SK-N-SH (cell line): ENCODE data around the gene GPR15. TPM values are rescaled to one million over a fixed set of nuclear protein-coding genes. Genes with fewer than 3 reads are reported as not detected.

Experiments
- CTCF ChIA-PET: fragments of 300-600, 350-600 bp; formaldehyde crosslinking; extraction: SDS; loops from one replicate; lab custom pipeline; 2021; lab: Yijun Ruan, JAX
- POLR2A ChIA-PET: fragments of 350-600 bp; sonication (Branson Sonifier 250); formaldehyde crosslinking; extraction: SDS; loops from one replicate; lab custom pipeline; 2020; ENCODE audit warnings: antibody characterized with exemption, inconsistent platforms; lab: Yijun Ruan, JAX
- DNase-seq: peaks from one replicate; pipeline ENCODE4 v3.0.0; 2012
- H2AFZ ChIP-seq: fragments of 200-600 bp; sonication (generic); 2 replicates; pipeline ENCODE4 v1.8.1; 2016; ENCODE audit warnings: antibody characterized with exemption, mild to moderate bottlenecking, low read depth
- H3F3A ChIP-seq: fragments of 200-600 bp; sonication (generic); replicated peaks from 2 replicates; pipeline ENCODE3; 2016; ENCODE audit warnings: antibody characterized with exemption, mild to moderate bottlenecking; ENCODE audit not compliant: insufficient read depth
- H3K27ac ChIP-seq, 2 experiments: fragments of 200-500 bp in 1 of 2; fragments of 200-600 bp in 1 of 2; sonication (Bioruptor generic) in 1 of 2; sonication (generic), shearing (Covaris generic) in 1 of 2; 2 replicates each; pipeline versions ENCODE4 v1.5.1 to v1.6.1; 2014 to 2016; ENCODE audit warnings: low read depth in 2 of 2, inconsistent platforms in 1 of 2, low read length in 1 of 2, mild to moderate bottlenecking in 1 of 2, mixed read lengths in 1 of 2
- H3K27me3 ChIP-seq: fragments of 200-600 bp; sonication (generic), shearing (Covaris generic); 2 replicates; pipeline ENCODE4 v1.6.1; 2016; ENCODE audit warnings: mixed run types; ENCODE audit not compliant: insufficient read depth
- H3K36me3 ChIP-seq, 2 experiments: fragments of 200-500 bp in 1 of 2; fragments of 200-600 bp in 1 of 2; sonication (Bioruptor generic) in 1 of 2; sonication (generic) in 1 of 2; replicated peaks in 1 of 2; 2 replicates each; pipeline versions ENCODE3 to v1.5.1; 2014 to 2016; ENCODE audit warnings: low read length in 1 of 2, mild to moderate bottlenecking in 1 of 2; ENCODE audit not compliant: insufficient read depth in 2 of 2, control insufficient read depth in 1 of 2
- H3K4me1 ChIP-seq, 2 experiments: fragments of 200-500 bp in 1 of 2; fragments of 200-600 bp in 1 of 2; sonication (Bioruptor generic) in 1 of 2; sonication (generic), shearing (Covaris generic) in 1 of 2; 2 replicates each; pipeline versions ENCODE4 v1.5.1 to v1.6.1; 2014 to 2016; ENCODE audit warnings: low read depth in 1 of 2, low read length in 1 of 2, mixed run types in 1 of 2; ENCODE audit not compliant: insufficient read depth in 2 of 2, control insufficient read depth in 1 of 2
- H3K4me2 ChIP-seq: fragments of 200-600 bp; sonication (generic), shearing (Covaris generic); 2 replicates; pipeline ENCODE4 v1.6.1; 2017; ENCODE audit warnings: mixed run types
- H3K4me3 ChIP-seq, 2 experiments: fragments of 200-500 bp in 1 of 2; fragments of 200-600 bp in 1 of 2; sonication (Bioruptor generic) in 1 of 2; sonication (generic), shearing (Covaris generic) in 1 of 2; 2 replicates each; pipeline versions ENCODE4 v1.5.1 to v1.8.1; 2014 to 2016; ENCODE audit warnings: low read depth in 2 of 2, inconsistent platforms in 1 of 2, low read length in 1 of 2, mild to moderate bottlenecking in 1 of 2, mixed read lengths in 1 of 2, moderate library complexity in 1 of 2
- H3K79me2 ChIP-seq: fragments of 200-600 bp; sonication (generic); 2 replicates; pipeline ENCODE4 v1.8.1; 2017; ENCODE audit warnings: mild to moderate bottlenecking; ENCODE audit not compliant: insufficient read depth
- H3K9ac ChIP-seq: fragments of 200-600 bp; sonication (generic); 2 replicates; pipeline ENCODE4 v1.6.1; 2017; ENCODE audit warnings: mixed run types
- H3K9me2 ChIP-seq: fragments of 200-600 bp; sonication (generic); 2 replicates; pipeline ENCODE4 v1.6.1; 2017; ENCODE audit warnings: mixed run types
- H3K9me3 ChIP-seq: fragments of 200-600 bp; sonication (generic); 2 replicates; pipeline ENCODE4 v1.6.1; 2017; ENCODE audit warnings: mixed run types, mild to moderate bottlenecking, moderate library complexity
- H4K20me1 ChIP-seq: fragments of 200-600 bp; sonication (generic); 2 replicates; pipeline ENCODE4 v1.6.1; 2017; ENCODE audit warnings: mild to moderate bottlenecking, mixed run types; ENCODE audit not compliant: insufficient read depth
- CHD2 ChIP-seq: fragments of 150-350 bp; IDR thresholded peaks from 2 replicates; pipeline ENCODE4 v1.6.1; 2018; ENCODE audit warnings: low read length; ENCODE audit not compliant: partially characterized antibody
- FOXM1 ChIP-seq: IDR thresholded peaks from 2 replicates; pipeline ENCODE4 v1.4.0; 2012; ENCODE audit warnings: low read depth, mild to moderate bottlenecking
- GABPA ChIP-seq: IDR thresholded peaks from 2 replicates; pipeline ENCODE4 v1.4.0; 2012; ENCODE audit warnings: low read depth, mild to moderate bottlenecking
- MXI1 ChIP-seq: IDR thresholded peaks from 2 replicates; pipeline ENCODE4 v1.6.1; 2012; ENCODE audit warnings: mild to moderate bottlenecking, low read depth, low read length, improper control_type of control experiment
- NRF1 ChIP-seq: IDR thresholded peaks from 2 replicates; pipeline ENCODE4 v1.6.1; 2012; ENCODE audit warnings: low read depth, mild to moderate bottlenecking, low read length
- RCOR1 ChIP-seq: fragments of 150-350 bp; IDR thresholded peaks from 2 replicates; pipeline ENCODE4 v1.6.1; 2017; ENCODE audit warnings: antibody characterized with exemption, low read length
- RFX5 ChIP-seq: IDR thresholded peaks from 2 replicates; pipeline ENCODE4 v1.6.1; 2012; ENCODE audit warnings: mild to moderate bottlenecking, improper control_type of control experiment, low read length
- TAF1 ChIP-seq: IDR thresholded peaks from 2 replicates; pipeline ENCODE4 v1.6.1; 2012; ENCODE audit warnings: low read depth, mild to moderate bottlenecking, low read length, moderate library complexity, borderline replicate concordance
- YY1 ChIP-seq: IDR thresholded peaks from 2 replicates; pipeline ENCODE4 v1.4.0; 2012; ENCODE audit warnings: low read depth, mild to moderate bottlenecking
- WGBS: methylation state at CpG from one replicate; pipeline ENCODE4 v1.1.6; 2017; ENCODE audit warnings: low lambda C conversion rate; 5-methylcytosine and 5-hydroxymethylcytosine counted together
- polyA plus RNA-seq, 3 experiments: library from polyadenylated mRNA; depleted of rRNA; stranded (reverse); fragments of >200 nt; gene quantifications; 2 replicates each; pipeline ENCODE4 v1.2.3, GENCODE V29; 2012
- TF ChIP-seq, protein P1 (sequence below): fragments of 150-350 bp; IDR thresholded peaks from 2 replicates; pipeline ENCODE4 v1.6.1; 2016; ENCODE audit warnings: mild to moderate bottlenecking, low read depth, low read length
- TF ChIP-seq, protein P2 (sequence below): IDR thresholded peaks from 2 replicates; pipeline ENCODE4; 2012
- TF ChIP-seq, protein P3 (sequence below): fragments of 150-350 bp; IDR thresholded peaks from 2 replicates; pipeline ENCODE4 v1.6.1; 2017; ENCODE audit warnings: antibody characterized with exemption, low read length, low read depth, borderline replicate concordance
- TF ChIP-seq, protein P4 (sequence below): IDR thresholded peaks from 2 replicates; pipeline ENCODE4 v1.4.0; 2012; ENCODE audit warnings: low read depth
- TF ChIP-seq, protein P5 (sequence below): fragments of 200-600 bp; sonication (generic); IDR thresholded peaks from 2 replicates; pipeline ENCODE4 v1.6.1; 2017; ENCODE audit warnings: antibody characterized with exemption, mild to moderate bottlenecking, moderate library complexity
- TF ChIP-seq, protein P6 (sequence below): IDR thresholded peaks from 2 replicates; pipeline ENCODE4 v1.6.1; 2012; ENCODE audit warnings: mild to moderate bottlenecking, low read depth, low read length, moderate library complexity

GPR15 gene
- polyA plus RNA-seq, 1 of the 3 experiments (the other 2 are of a cell fraction) = not detected

DNA sequence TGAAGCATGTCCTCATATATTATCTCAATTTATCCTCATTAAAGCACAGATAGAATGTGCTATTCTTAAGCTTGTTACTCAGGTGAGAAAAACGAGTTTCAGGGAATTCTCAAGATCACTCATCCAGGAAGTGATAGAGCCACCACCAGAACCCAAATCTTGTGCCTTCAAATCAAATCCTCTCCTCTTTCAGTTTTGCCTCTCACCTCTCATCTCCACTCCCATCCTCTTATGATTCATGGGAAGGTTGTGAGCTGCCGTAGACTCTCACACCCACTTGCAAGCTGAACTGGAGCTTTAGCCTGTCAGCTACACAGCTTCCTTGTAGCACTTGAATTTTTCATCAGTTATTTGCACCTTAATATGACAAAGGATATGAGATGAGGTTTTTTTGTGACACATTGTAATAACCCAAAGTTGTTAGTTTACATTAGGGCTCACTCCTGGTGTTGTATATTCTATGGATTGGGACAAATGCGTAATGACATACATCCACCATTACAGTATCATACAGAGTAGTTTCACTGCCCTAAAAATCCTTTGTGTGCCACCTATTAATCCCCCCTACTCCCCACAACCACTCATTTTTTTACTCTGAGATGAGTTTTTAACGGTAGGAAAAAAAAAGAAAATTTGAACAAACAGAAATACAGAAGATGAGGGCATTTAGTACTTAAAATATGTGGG is 25.7 kb downstream of the GPR15 start:
- Histone ChIP-seq H3K4me2 (no peak overlapping the region), H3K9ac (no peak overlapping the region), H3K36me3 (no peaks in the 10 kb centered on the region), H3K4me1 (no peaks in the 10 kb centered on the region), H2AFZ (no peak overlapping the region), H3K79me2 (no peaks in the 10 kb centered on the region), H3F3A (no peaks in the 10 kb centered on the region), H3K27ac (no peak overlapping the region), H3K27me3 (peaks cover 5% of the 10 kb centered on the region; the same call in 1 of the 2 replicates), H3K9me2 (no peaks in the 10 kb centered on the region), H3K9me3 (no peaks in the 10 kb centered on the region), H4K20me1 (no peaks in the 10 kb centered on the region), H3K4me3 (no peak overlapping the region)
- 4% methylated on average over 4 of the region's 4 CpGs for WGBS
- TF ChIP-seq, protein P1, sequence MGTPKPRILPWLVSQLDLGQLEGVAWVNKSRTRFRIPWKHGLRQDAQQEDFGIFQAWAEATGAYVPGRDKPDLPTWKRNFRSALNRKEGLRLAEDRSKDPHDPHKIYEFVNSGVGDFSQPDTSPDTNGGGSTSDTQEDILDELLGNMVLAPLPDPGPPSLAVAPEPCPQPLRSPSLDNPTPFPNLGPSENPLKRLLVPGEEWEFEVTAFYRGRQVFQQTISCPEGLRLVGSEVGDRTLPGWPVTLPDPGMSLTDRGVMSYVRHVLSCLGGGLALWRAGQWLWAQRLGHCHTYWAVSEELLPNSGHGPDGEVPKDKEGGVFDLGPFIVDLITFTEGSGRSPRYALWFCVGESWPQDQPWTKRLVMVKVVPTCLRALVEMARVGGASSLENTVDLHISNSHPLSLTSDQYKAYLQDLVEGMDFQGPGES = no peak
- TF ChIP-seq, protein P2, sequence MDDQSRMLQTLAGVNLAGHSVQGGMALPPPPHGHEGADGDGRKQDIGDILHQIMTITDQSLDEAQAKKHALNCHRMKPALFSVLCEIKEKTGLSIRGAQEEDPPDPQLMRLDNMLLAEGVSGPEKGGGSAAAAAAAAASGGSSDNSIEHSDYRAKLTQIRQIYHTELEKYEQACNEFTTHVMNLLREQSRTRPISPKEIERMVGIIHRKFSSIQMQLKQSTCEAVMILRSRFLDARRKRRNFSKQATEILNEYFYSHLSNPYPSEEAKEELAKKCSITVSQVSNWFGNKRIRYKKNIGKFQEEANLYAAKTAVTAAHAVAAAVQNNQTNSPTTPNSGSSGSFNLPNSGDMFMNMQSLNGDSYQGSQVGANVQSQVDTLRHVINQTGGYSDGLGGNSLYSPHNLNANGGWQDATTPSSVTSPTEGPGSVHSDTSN = no peak
- TF ChIP-seq TAF1 (no peak), FOXM1 (no peak), RCOR1 (no peak), RFX5 (no peak), NRF1 (no peak)
- DNase-seq = no peak
- POLR2A ChIA-PET = no interaction called here
- CTCF ChIA-PET = interaction anchor here (1.0 kb wide), 1 partner anchor 21 kb away, joined by 3 read pairs; no protein-coding TSS in a partner anchor

DNA sequence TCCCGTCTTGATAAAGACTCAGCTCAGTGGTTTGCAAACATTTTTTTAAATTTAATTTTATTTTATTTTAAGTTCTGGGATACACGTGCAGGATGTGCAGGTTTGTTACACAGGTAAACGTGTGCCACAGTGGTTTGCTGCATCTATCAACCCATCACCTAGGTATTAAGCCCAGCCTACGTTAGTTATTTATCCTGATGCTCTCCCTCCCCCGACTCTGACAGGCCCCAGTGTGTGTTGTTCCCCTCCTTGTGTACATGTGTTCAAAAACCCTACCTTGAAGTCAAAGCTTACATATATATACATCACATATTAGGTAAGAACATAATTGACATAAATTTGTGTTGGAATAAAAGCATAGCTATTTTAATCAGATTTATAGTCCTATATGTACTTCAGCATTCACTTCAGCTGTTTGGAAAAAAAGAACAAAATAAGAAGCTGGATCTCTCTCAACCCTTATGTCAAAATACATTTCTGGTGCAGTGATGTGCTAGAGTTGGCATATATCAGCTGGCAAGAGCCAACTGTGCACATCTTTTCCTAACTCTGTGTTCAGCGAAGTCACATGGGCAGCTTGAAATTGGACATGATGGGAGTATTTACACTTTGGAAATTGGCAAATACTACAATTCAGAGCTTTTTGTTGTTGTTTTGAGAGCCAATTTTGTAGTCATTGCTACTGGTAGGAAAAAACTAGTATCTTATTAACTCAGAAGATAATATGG is 26.5 kb downstream of the GPR15 start:
- Histone ChIP-seq H3K27ac (no peak overlapping the region), H3K9me3 (no peaks in the 10 kb centered on the region), H3K4me2 (no peak overlapping the region), H3F3A (no peaks in the 10 kb centered on the region), H3K36me3 (no peaks in the 10 kb centered on the region), H3K27me3 (peaks cover 5% of the 10 kb centered on the region; the same call in 1 of the 2 replicates), H3K4me1 (no peaks in the 10 kb centered on the region), H3K4me3 (no peak overlapping the region), H2AFZ (no peak overlapping the region), H3K9ac (no peak overlapping the region), H3K9me2 (no peaks in the 10 kb centered on the region), H4K20me1 (no peaks in the 10 kb centered on the region), H3K79me2 (no peaks in the 10 kb centered on the region)
- 1% methylated on average over 6 of the region's 6 CpGs for WGBS
- POLR2A ChIA-PET = no interaction called here
- CTCF ChIA-PET = interaction anchor here (0.6 to 1.4 kb wide), 3 partner anchors 21 to 466 kb away, joined by 3 read pairs; no protein-coding TSS in a partner anchor
- no peak for DNase-seq
- TF ChIP-seq, protein P3, sequence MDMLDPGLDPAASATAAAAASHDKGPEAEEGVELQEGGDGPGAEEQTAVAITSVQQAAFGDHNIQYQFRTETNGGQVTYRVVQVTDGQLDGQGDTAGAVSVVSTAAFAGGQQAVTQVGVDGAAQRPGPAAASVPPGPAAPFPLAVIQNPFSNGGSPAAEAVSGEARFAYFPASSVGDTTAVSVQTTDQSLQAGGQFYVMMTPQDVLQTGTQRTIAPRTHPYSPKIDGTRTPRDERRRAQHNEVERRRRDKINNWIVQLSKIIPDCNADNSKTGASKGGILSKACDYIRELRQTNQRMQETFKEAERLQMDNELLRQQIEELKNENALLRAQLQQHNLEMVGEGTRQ = no peak
- TF ChIP-seq YY1 (no peak), CHD2 (no peak), NRF1 (no peak), RFX5 (no peak), FOXM1 (no peak), TAF1 (no peak), GABPA (no peak), MXI1 (no peak)
- TF ChIP-seq, protein P4, sequence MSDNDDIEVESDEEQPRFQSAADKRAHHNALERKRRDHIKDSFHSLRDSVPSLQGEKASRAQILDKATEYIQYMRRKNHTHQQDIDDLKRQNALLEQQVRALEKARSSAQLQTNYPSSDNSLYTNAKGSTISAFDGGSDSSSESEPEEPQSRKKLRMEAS = no peak
- TF ChIP-seq, protein P5, sequence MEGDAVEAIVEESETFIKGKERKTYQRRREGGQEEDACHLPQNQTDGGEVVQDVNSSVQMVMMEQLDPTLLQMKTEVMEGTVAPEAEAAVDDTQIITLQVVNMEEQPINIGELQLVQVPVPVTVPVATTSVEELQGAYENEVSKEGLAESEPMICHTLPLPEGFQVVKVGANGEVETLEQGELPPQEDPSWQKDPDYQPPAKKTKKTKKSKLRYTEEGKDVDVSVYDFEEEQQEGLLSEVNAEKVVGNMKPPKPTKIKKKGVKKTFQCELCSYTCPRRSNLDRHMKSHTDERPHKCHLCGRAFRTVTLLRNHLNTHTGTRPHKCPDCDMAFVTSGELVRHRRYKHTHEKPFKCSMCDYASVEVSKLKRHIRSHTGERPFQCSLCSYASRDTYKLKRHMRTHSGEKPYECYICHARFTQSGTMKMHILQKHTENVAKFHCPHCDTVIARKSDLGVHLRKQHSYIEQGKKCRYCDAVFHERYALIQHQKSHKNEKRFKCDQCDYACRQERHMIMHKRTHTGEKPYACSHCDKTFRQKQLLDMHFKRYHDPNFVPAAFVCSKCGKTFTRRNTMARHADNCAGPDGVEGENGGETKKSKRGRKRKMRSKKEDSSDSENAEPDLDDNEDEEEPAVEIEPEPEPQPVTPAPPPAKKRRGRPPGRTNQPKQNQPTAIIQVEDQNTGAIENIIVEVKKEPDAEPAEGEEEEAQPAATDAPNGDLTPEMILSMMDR = no peak
- TF ChIP-seq, protein P6, sequence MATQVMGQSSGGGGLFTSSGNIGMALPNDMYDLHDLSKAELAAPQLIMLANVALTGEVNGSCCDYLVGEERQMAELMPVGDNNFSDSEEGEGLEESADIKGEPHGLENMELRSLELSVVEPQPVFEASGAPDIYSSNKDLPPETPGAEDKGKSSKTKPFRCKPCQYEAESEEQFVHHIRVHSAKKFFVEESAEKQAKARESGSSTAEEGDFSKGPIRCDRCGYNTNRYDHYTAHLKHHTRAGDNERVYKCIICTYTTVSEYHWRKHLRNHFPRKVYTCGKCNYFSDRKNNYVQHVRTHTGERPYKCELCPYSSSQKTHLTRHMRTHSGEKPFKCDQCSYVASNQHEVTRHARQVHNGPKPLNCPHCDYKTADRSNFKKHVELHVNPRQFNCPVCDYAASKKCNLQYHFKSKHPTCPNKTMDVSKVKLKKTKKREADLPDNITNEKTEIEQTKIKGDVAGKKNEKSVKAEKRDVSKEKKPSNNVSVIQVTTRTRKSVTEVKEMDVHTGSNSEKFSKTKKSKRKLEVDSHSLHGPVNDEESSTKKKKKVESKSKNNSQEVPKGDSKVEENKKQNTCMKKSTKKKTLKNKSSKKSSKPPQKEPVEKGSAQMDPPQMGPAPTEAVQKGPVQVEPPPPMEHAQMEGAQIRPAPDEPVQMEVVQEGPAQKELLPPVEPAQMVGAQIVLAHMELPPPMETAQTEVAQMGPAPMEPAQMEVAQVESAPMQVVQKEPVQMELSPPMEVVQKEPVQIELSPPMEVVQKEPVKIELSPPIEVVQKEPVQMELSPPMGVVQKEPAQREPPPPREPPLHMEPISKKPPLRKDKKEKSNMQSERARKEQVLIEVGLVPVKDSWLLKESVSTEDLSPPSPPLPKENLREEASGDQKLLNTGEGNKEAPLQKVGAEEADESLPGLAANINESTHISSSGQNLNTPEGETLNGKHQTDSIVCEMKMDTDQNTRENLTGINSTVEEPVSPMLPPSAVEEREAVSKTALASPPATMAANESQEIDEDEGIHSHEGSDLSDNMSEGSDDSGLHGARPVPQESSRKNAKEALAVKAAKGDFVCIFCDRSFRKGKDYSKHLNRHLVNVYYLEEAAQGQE = no peak
